Hepatocyte (in vitro differentiated cells): ENCODE measurements around the gene MYO5A.

Experiments
- EZH2 ChIP-seq: fragments of 200-600 bp; sonication (generic); IDR thresholded peaks from 2 replicates; pipeline ENCODE4 v1.6.1; 2016; ENCODE audit warnings: antibody characterized with exemption, mild to moderate bottlenecking, borderline replicate concordance
- TF ChIP-seq, protein P1 (sequence below): fragments of 200-600 bp; sonication (generic); IDR thresholded peaks from 2 replicates; pipeline ENCODE4 v1.5.1; 2016; ENCODE audit warnings: antibody characterized with exemption, mild to moderate bottlenecking; ENCODE audit not compliant: poor library complexity

DNA sequence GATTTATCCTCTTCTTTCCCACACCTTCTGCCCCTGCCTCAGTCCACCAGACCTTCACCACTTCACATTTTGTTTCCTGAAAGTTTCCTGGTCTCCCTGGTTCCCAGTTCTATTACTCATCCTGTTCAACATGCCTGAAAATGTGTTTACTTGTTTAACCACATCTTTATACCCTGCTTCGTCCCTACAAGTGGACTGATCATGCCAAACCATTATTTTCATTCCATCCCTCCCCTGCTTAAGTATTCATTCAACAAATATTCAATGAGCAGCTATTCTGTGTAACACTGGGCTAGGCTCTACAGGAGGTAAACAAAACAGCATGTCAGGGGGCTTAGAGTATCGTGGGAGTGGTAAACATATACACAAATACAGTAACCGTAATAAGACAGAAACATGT lies 5.5 kb downstream of the MYO5A start:
- no peak for TF ChIP-seq EZH2
- TF ChIP-seq, protein P1, sequence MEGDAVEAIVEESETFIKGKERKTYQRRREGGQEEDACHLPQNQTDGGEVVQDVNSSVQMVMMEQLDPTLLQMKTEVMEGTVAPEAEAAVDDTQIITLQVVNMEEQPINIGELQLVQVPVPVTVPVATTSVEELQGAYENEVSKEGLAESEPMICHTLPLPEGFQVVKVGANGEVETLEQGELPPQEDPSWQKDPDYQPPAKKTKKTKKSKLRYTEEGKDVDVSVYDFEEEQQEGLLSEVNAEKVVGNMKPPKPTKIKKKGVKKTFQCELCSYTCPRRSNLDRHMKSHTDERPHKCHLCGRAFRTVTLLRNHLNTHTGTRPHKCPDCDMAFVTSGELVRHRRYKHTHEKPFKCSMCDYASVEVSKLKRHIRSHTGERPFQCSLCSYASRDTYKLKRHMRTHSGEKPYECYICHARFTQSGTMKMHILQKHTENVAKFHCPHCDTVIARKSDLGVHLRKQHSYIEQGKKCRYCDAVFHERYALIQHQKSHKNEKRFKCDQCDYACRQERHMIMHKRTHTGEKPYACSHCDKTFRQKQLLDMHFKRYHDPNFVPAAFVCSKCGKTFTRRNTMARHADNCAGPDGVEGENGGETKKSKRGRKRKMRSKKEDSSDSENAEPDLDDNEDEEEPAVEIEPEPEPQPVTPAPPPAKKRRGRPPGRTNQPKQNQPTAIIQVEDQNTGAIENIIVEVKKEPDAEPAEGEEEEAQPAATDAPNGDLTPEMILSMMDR = no peak
